HG03159 (cell line): ENCODE results near the gene B3GNT2.
"Not testable (repeated sequence)": the region's sequence is repeated elsewhere in the genome, so short reads cannot be mapped to it uniquely, and the experiment has no call there.

Experiments
- ATAC-seq: cut with Tn5 transposase; IDR thresholded peaks from one replicate; pipeline ENCODE4 v1.9.1; 2021; ENCODE audit warnings: mild to moderate bottlenecking, moderate library complexity; ENCODE audit not compliant: unreplicated experiment

Gene B3GNT2

DNA sequence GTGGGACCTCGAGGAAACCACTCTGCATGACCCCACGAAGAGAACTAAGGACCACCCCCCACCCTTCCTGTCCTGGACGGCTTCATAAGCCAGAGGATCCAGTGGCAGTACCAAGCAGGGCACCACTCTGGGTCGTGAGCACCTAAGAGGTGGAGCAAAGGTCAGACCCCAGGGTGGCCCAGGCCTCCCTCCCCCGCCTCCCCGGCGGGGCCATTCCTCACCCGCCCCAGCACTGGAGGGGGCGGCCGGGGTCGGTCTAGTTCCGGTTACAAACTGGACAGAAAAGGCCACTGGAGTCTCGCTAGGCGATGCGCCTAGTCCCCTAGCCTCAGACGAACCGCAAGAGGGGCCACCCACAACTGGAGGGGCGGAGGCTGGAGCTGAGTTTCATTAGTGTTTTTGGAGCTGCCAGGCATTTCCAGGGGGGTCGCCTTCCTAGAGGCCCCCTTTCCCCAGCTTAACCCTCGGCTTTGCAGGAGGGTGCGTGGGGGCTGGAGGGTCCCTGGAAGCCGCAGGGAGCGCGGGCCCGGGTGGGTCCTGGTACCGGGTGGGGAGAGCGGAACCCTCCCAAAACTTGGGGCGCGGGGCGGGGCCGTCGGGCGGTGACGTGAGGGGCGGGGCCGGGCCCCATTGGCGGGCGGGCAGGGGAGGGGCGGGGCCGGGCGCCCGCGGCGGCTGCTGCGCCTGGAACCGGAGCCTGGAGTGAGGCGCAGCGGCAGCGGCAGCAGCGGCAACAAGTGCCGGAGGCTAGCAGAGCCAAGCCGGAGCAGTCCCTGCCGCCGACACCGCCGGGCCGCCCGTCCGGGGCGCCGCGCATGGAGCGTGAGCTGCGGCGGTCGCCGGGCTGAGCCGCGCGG, at the start of gene B3GNT2:
TSS of gene B3GNT2 (plus strand) at position 695 of the 857 bp plus-strand sequence. CDS start 26,106 bp downstream, outside the sequence.
- ATAC-seq: peak; percentile 46

GRCh38 chr2:62146790-62147189, 49.1 kb upstream of the B3GNT2 start:
- ATAC-seq: not testable (repeated sequence)

DNA sequence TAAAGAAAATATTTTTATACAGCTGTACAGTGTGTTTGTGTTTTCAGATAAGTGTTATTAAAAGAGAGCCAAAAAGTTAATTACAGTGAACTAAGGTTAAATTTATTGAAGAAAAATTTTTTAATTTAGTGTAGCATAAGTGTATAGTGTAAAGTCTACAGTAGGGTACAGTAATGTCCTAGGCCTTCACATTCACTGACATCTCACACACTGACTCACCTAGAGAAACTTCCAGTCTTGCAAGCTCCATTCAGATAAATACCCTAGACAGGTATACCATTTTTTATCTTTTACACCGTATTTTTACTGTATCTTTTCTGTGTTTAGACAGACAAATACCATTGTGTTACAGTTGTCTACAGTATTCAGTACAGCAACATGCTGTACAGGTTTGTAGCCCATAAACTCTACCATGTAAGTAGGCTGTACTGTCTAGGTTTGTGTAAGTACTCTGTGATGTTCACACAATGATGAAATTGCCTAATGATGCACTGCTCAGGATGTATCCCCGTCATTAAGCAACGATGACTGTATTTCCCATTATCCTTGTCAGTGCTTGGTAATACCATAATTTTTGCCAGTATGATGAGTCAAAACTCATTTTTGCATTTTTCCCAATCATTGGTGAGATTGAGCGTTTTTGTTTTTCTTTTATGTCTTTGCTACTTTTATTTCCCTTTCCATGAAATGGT, 48.2 kb upstream of the B3GNT2 start:
- ATAC-seq: no peak

DNA sequence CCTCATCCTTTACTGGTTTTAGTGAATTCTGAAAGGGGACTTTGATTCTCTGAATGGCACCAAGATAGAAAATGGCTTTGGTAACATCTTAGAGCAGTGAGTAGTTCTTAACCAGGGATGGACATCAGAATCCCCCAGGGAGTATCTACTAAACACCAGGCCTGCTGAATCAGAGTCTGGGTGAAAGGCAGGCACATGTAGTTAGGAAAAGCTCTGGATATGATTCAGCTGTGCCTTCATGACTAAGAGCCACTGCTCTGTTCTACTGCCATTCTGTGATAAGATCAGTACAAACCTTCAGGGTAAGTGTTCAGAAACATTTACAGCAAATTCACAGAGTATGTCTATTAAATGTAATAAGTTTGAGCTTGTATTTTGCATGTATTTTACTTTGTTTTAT, 46.2 kb upstream of the B3GNT2 start:
- no peak for ATAC-seq

- no peak for ATAC-seq
These were observed 45.2 kb upstream of the B3GNT2 start for GRCh38 chr2:62150597-62151305.

DNA sequence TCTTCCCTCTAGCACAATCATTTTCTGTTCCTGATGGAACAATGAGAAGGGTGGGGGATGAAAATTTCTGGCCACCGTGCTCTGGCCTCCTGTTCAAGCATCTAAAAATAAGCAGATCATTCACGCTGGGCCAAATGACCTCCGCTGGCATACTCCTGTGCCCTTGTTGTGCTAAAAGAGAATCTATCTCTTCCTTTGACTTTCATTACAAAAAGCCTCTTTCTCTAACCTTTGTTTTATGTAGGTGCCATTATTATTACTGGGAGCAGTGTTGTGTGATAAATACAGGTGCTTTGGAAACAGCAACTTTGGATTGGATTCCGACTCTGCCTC, 44.6 kb upstream of the B3GNT2 start:
- ATAC-seq: no peak

- no peak for ATAC-seq
These were observed 43.9 kb upstream of the B3GNT2 start for GRCh38 chr2:62152000-62152399.

DNA sequence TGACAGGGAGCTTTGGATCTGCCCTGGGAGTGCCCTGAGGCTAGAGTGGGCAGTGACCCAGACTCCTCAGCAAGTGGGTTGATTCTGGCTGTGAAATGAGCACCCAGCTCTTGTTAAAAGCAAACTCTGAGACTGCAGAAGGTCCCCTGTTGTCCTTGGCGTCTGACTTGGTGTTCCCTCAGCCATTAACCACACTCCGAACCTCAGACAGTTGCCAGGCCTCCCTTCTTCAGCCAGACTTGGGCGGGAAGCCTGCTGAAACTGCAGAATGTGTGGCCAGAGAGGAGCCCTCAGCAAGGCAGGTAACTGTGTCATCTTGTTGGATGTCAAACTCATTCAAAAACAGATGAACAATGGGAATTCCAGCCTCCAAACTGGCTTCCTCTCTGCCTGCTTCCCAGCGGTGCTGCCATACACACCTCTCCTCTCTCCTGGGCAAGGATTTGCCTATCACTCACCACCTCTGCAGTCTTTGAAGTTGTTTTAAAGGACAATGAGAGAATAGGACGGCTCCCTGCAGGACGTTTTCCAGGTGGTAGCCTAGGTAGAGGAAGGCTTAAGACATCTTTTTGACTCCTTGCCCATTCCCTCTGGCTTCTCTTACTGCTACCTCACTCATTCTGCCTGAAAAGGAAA, 38.9 kb upstream of the B3GNT2 start:
- no peak for ATAC-seq

DNA sequence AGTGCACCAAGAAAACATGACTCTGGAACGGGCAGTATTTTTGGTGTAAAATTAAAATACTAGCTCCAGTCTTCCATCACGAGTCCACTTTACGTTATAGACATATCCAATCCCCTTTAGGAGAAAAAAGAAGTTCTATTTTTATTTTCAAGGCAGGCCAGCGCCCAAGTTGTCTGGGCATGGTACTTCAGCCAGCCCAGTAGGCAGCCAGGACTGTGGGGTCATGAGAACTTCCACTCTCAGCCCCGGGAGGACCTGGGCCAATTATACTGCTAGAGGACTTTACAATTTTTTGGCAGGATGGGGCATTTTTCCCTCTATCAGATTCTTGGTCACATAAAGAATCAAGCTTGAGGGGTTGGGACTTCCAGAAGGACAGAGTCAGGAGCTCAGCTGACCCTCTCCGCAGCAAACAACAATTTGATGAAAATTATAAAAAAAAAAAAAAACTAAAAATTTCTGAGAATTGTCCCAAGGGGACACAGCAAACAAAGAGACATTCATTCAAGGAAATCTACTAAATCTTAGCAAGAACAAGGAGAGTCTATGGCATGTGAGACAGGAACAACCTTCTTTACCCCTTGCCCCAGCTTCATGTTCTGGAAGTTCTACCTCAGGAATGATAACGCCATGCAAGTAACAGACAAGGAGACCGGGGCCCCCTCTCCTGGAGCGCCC, 37.3 kb upstream of the B3GNT2 start:
- no peak for ATAC-seq

- ATAC-seq: not testable (repeated sequence)
These were observed 35.2 kb upstream of the B3GNT2 start for GRCh38 chr2:62160691-62161090.

DNA sequence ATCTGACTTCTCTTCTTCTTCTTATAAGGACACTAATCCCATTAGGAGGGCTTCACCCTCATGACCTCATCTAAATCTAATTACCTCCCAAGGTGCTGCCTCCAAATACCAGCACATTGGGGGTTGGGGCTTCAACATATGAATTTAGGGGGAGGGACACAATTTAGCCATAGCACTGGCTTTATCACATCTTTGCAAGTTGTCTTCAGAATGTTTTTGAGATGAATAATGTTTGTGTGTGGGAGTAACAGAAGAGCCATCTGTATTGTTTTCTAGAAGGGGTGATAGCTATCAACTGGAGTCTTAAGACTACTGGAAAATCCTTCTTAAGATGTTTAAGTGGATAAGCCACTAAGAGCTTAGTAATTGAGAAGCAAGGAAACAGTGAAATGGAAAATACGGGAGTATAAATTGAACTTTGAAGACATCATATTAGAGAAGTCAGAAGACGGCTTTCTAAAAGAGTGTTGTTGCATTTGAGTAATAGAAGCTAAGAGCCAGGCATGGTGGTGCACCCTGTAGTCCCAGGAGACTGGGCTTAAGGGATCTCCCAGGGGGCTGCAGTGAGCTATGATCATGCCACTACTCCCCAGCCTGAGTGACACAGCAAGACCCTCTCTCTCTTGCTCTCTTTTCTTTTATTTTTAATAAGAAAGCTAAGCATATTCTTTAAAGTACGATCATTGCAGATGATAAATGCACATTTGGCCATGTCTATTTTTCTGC, 32.6 kb upstream of the B3GNT2 start:
- ATAC-seq: no peak

- ATAC-seq: no peak
These were observed 32.1 kb upstream of the B3GNT2 start for GRCh38 chr2:62163834-62164233.

- no peak for ATAC-seq
These were observed 20.2 kb upstream of the B3GNT2 start for GRCh38 chr2:62175728-62176127.

GRCh38 chr2:62176801-62177200, 19.1 kb upstream of the B3GNT2 start:
- ATAC-seq: no peak

- no peak for ATAC-seq
These were observed 18.4 kb upstream of the B3GNT2 start for GRCh38 chr2:62177392-62178049.

DNA sequence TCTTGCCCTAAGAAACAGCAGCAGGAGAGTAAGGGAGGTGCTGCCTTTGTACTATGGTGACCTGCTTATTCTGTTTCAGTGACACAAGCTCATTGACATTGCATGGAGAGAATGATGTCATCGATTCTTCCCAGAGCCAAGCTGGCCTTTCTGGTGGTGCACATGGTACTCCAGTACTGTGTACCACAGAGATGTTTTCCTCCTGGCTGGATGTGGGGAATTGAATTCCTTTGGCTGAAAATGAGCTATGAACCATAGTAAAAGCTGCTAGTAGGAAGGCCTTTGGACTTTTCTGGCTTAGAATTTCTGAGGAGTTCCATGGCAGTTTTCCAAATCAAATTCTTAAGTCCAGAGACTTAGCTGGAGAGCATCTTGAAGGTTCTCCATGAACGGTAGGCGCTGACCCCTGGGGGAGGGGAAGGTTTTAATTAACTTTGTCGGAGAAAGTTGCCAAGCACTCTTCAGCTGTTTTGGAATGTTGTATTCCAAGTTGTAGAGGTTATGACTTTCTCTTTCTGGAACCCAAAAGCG, 17.1 kb upstream of the B3GNT2 start:
- no peak for ATAC-seq

- ATAC-seq: no peak
These were observed 14.9 kb upstream of the B3GNT2 start for GRCh38 chr2:62180975-62181374.

GRCh38 chr2:62181843-62182242, 14.1 kb upstream of the B3GNT2 start:
- ATAC-seq: no peak

DNA sequence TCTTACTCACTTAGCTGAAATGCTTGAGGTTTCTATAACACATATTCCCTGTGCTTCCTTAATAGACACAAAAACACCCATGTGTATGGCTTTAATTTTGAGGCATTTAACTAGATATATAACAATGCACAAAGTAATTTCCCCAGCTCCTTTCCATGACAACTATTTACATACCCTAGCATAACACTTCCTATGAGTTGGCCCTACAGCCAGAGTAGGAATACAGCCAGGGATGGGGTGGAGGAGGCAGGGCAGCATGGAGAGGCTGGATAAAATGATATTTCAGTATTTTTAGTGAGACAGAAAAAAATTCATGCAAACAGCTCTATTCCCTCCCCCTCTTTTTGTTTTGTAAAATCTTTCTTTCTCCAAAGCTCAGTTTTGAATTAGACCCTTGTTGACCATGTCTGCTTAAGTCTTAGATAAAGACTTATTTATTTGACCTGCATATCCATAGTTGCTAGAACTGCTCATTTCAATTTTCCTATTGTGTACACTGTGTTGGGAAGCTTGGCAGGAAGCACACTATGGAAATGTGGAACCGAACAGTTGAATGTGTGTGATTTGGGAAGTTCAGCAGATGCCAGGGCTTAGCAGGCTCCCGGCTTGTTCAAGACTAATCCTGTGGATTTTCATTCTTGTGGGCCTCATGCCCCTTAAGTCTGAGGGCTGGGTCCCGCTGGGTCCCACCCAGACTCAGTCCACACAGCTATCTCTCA, 11.2 kb upstream of the B3GNT2 start:
- no peak for ATAC-seq
